ENCODE results near the gene SLC66A2.

The SLC66A2 gene

GRCh38 chr18:79903071-79903635, 48.3 kb downstream of the SLC66A2 start:
- Histone ChIP-seq H3K27me3 (ENCODE audit: low read length) (no peaks in the 10 kb centered on the region), H3K9me3 (ENCODE audit: insufficient read depth, low read length) (peaks cover 3% of the 10 kb centered on the region; the same call in 1 of the 2 replicates), H3K27ac (ENCODE audit: low read depth, low read length) (no peak overlapping the region), H2AFZ (ENCODE audit: low read depth, low read length, severe bottlenecking) (no peak overlapping the region), H3K9me2 (replicated peaks; ENCODE audit: insufficient read depth, low read length) (no peaks in the 10 kb centered on the region), H3F3A (ENCODE audit: insufficient read depth) (0 out of 2 replicates have a peak, but pooled peaks cover 4% of the 10 kb centered on the region), H4K20me1 (ENCODE audit: low read depth, low read length) (no peaks in the 10 kb centered on the region), H3K4me2 (ENCODE audit: low read depth, low read length, poor library complexity, severe bottlenecking) (no peak overlapping the region), H3K79me2 (ENCODE audit: insufficient read depth, low read length) (no peaks in the 10 kb centered on the region), H3K9ac (ENCODE audit: low read length) (no peak overlapping the region), H3K36me3 (ENCODE audit: low read length) (no peaks in the 10 kb centered on the region), H3K4me3 (ENCODE audit: insufficient read depth, low read length, poor library complexity, severe bottlenecking) (no peak overlapping the region)
- TF ChIP-seq EZH2phosphoT487 (conservative IDR thresholded peaks at IDR 0.05; ENCODE audit: low read length) (no peak), CTCF (IDR thresholded peaks at IDR 0.05; ENCODE audit: insufficient read depth, low read length, poor library complexity, severe bottlenecking) (no peak)

DNA sequence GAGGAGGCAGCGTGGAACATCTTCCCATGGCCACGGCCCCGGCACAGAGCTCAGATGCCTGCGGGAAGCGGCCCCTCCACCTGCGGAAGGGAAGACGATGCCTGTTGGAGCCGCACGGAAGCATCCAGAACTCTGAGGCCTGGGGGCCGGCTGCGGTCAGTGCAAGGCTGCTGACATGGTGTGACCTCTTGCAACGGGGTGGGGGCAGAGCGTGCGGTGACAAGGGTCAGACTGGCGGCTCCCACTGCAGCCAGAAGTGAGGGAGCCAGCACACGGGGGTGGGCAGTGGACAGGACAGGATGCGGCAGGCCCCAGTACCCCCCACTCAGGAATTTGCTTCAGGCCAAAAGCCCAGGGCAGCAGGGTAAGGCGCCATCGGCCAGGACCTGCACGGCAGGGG, 48.8 kb downstream of the SLC66A2 start:
- Histone ChIP-seq H3K4me2 (ENCODE audit: low read depth, low read length, poor library complexity, severe bottlenecking) (no peak overlapping the region), H3K4me3 (ENCODE audit: insufficient read depth, low read length, poor library complexity, severe bottlenecking) (no peak overlapping the region), H3K9me3 (ENCODE audit: insufficient read depth, low read length) (peaks cover 6% of the 10 kb centered on the region; the same call in 1 of the 2 replicates)

GRCh38 chr18:79902075-79902474, 49.4 kb downstream of the SLC66A2 start:
- H3K9me2 ChIP-seq (replicated peaks; ENCODE audit: insufficient read depth, low read length) = no peaks in the 10 kb centered on the region
- TF ChIP-seq CTCF (IDR thresholded peaks at IDR 0.05; ENCODE audit: insufficient read depth, low read length, poor library complexity, severe bottlenecking) (no peak), EZH2phosphoT487 (conservative IDR thresholded peaks at IDR 0.05; ENCODE audit: low read length) (no peak)
- no peak overlapping the region for H2AFZ ChIP-seq (ENCODE audit: low read depth, low read length, severe bottlenecking)
- H3K27ac ChIP-seq (ENCODE audit: low read depth, low read length) = no peak overlapping the region
- 0 out of 2 replicates have a peak, but pooled peaks cover 4% of the 10 kb centered on the region for H3F3A ChIP-seq (ENCODE audit: insufficient read depth)
- H3K4me3 ChIP-seq (ENCODE audit: insufficient read depth, low read length, poor library complexity, severe bottlenecking) = no peak overlapping the region
- H3K27me3 ChIP-seq (ENCODE audit: low read length) = no peaks in the 10 kb centered on the region
- no peaks in the 10 kb centered on the region for H4K20me1 ChIP-seq (ENCODE audit: low read depth, low read length)
- H3K9ac ChIP-seq (ENCODE audit: low read length) = no peak overlapping the region
- no peaks in the 10 kb centered on the region for H3K79me2 ChIP-seq (ENCODE audit: insufficient read depth, low read length)
- no peaks in the 10 kb centered on the region for H3K36me3 ChIP-seq (ENCODE audit: low read length)
- peaks cover 6% of the 10 kb centered on the region; the same call in 1 of the 2 replicates for H3K9me3 ChIP-seq (ENCODE audit: insufficient read depth, low read length)
- no peak overlapping the region for H3K4me2 ChIP-seq (ENCODE audit: low read depth, low read length, poor library complexity, severe bottlenecking)

More for the DNA sequence above, 48.8 kb downstream of the SLC66A2 start:
- no peak overlapping the region for H2AFZ ChIP-seq (ENCODE audit: low read depth, low read length, severe bottlenecking)
- H3K9me2 ChIP-seq (replicated peaks; ENCODE audit: insufficient read depth, low read length) = no peaks in the 10 kb centered on the region
- TF ChIP-seq CTCF (IDR thresholded peaks at IDR 0.05; ENCODE audit: insufficient read depth, low read length, poor library complexity, severe bottlenecking) (no peak), EZH2phosphoT487 (conservative IDR thresholded peaks at IDR 0.05; ENCODE audit: low read length) (no peak)
- H3K36me3 ChIP-seq (ENCODE audit: low read length) = no peaks in the 10 kb centered on the region
- H3K9ac ChIP-seq (ENCODE audit: low read length) = no peak overlapping the region
- H3K79me2 ChIP-seq (ENCODE audit: insufficient read depth, low read length) = no peaks in the 10 kb centered on the region
- H3F3A ChIP-seq (ENCODE audit: insufficient read depth) = 0 out of 2 replicates have a peak, but pooled peaks cover 4% of the 10 kb centered on the region
- H4K20me1 ChIP-seq (ENCODE audit: low read depth, low read length) = no peaks in the 10 kb centered on the region
- no peaks in the 10 kb centered on the region for H3K27me3 ChIP-seq (ENCODE audit: low read length)
- H3K27ac ChIP-seq (ENCODE audit: low read depth, low read length) = no peak overlapping the region

All from SU-DHL-6 (cell line).